WTC11 (cell line): ENCODE data around the gene USF3. TPM values are rescaled to one million over a fixed set of nuclear protein-coding genes. Genes with fewer than 3 reads are reported as not detected.
A peak's percentile ranks its signal among the peaks of the same experiment; 100 is the strongest.

Experiments used
- ATAC-seq: fragments of 200-7000 bp; cut with Tn5 transposase; 2 replicates; pipeline ENCODE4 v1.10.0; 2021; ENCODE audit warnings: mild to moderate bottlenecking, moderate library complexity
- CTCF ChIA-PET: fragments of 300-600 bp; sonication (Branson Sonifier 250); formaldehyde crosslinking; loops from one replicate; lab custom pipeline; 2021; ENCODE audit warnings: antibody characterized with exemption; lab: Charles Lee
- POLR2A ChIA-PET: fragments of 350-600 bp; sonication (Branson Sonifier 250); formaldehyde crosslinking; loops from one replicate; lab custom pipeline; 2021; ENCODE audit warnings: antibody characterized with exemption; lab: Charles Lee
- DNase-seq: peaks from one replicate; pipeline ENCODE4 v3.0.0; 2021; ENCODE audit warnings: low spot score
- H3K27ac Mint-ChIP-seq: 2 replicates; pipeline ENCODE4 v1.8.0; 2021; ENCODE audit warnings: mixed read lengths
- H3K27me3 Mint-ChIP-seq: 2 replicates; pipeline ENCODE4 v1.8.0; 2021; ENCODE audit warnings: low read depth, mild to moderate bottlenecking, moderate library complexity, mixed read lengths
- H3K36me3 Mint-ChIP-seq: 2 replicates; pipeline ENCODE4 v1.8.0; 2021; ENCODE audit warnings: mixed read lengths
- H3K4me1 Mint-ChIP-seq: 2 replicates; pipeline ENCODE4 v1.8.0; 2022; ENCODE audit warnings: mixed read lengths
- H3K4me3 Mint-ChIP-seq: 2 replicates; pipeline ENCODE4 v1.8.0; 2021; ENCODE audit warnings: mild to moderate bottlenecking, moderate library complexity, mixed read lengths
- H3K9me3 Mint-ChIP-seq: 2 replicates; pipeline ENCODE4 v1.8.0; 2021; ENCODE audit warnings: mixed read lengths
- ATF1 ChIP-seq: sonication (generic); formaldehyde crosslinking; IDR thresholded peaks from 2 replicates; pipeline ENCODE4 v1.8.1; 2023; ENCODE audit warnings: mild to moderate bottlenecking, moderate library complexity, missing genetic modification reagents
- ATF6 ChIP-seq: sonication (generic); formaldehyde crosslinking; IDR thresholded peaks from 2 replicates; pipeline ENCODE4 v1.8.1; 2023; ENCODE audit warnings: mild to moderate bottlenecking, missing genetic modification reagents
- CREB1 ChIP-seq: sonication (generic); formaldehyde crosslinking; IDR thresholded peaks from 2 replicates; pipeline ENCODE4 v1.8.0; 2023; ENCODE audit warnings: mild to moderate bottlenecking, missing genetic modification reagents
- CREM ChIP-seq: sonication (generic); formaldehyde crosslinking; IDR thresholded peaks from 2 replicates; pipeline ENCODE4 v1.8.1; 2022; ENCODE audit warnings: mild to moderate bottlenecking, missing genetic modification reagents, moderate library complexity
- ETV6 ChIP-seq: sonication (generic); formaldehyde crosslinking; IDR thresholded peaks from 2 replicates; pipeline ENCODE4 v1.8.1; 2022; ENCODE audit warnings: mild to moderate bottlenecking, missing genetic modification reagents
- GTF2I ChIP-seq: fragments of 250-450 bp; sonication (Bioruptor Pico); conservative IDR thresholded peaks from 2 replicates; pipeline ENCODE4 v1.4.0; 2021; ENCODE audit warnings: mild to moderate bottlenecking
- HMGA2 ChIP-seq: fragments of 250-450 bp; sonication (Bioruptor Pico); IDR thresholded peaks from 2 replicates; pipeline ENCODE4 v1.4.0; 2021; ENCODE audit warnings: mild to moderate bottlenecking, moderate library complexity
- IRF2 ChIP-seq: sonication (generic); formaldehyde crosslinking; IDR thresholded peaks from 2 replicates; pipeline ENCODE4 v1.8.0; 2022; ENCODE audit warnings: low read depth, missing genetic modification reagents, borderline replicate concordance
- JAZF1 ChIP-seq: fragments of 250-450 bp; sonication (Bioruptor Pico); IDR thresholded peaks from 2 replicates; pipeline ENCODE4 v1.9.0; 2021; ENCODE audit warnings: moderate library complexity, mild to moderate bottlenecking, inconsistent platforms
- MYBL2 ChIP-seq: sonication (generic); formaldehyde crosslinking; IDR thresholded peaks from 2 replicates; pipeline ENCODE4 v1.8.1; 2023; ENCODE audit warnings: mild to moderate bottlenecking, moderate library complexity, missing genetic modification reagents
- NFE2L1 ChIP-seq: sonication (generic); formaldehyde crosslinking; IDR thresholded peaks from 2 replicates; pipeline ENCODE4 v1.8.1; 2023; ENCODE audit warnings: missing genetic modification reagents
- NR3C1 ChIP-seq: sonication (generic); formaldehyde crosslinking; conservative IDR thresholded peaks from 2 replicates; pipeline ENCODE4 v1.8.1; 2023; ENCODE audit warnings: low read depth, mild to moderate bottlenecking, missing genetic modification reagents
- RORB ChIP-seq: fragments of 250-450 bp; sonication (Bioruptor Pico); IDR thresholded peaks from 2 replicates; pipeline ENCODE4 v1.9.0; 2021; ENCODE audit warnings: mild to moderate bottlenecking
- SMAD3 ChIP-seq: sonication (generic); formaldehyde crosslinking; IDR thresholded peaks from 2 replicates; pipeline ENCODE4 v1.8.0; 2022; ENCODE audit warnings: missing genetic modification reagents, mild to moderate bottlenecking, borderline replicate concordance
- SP1 ChIP-seq: sonication (generic); formaldehyde crosslinking; conservative IDR thresholded peaks from 2 replicates; pipeline ENCODE4 v1.8.1; 2022; ENCODE audit warnings: missing genetic modification reagents
- TCF7 ChIP-seq: sonication (generic); formaldehyde crosslinking; IDR thresholded peaks from 2 replicates; pipeline ENCODE4 v1.8.0; 2022; ENCODE audit warnings: mild to moderate bottlenecking, low read depth, missing genetic modification reagents, moderate library complexity
- TP53 ChIP-seq: sonication (generic); formaldehyde crosslinking; IDR thresholded peaks from 2 replicates; pipeline ENCODE4 v1.8.1; 2023; ENCODE audit warnings: mild to moderate bottlenecking, missing genetic modification reagents
- USF1 ChIP-seq: sonication (generic); formaldehyde crosslinking; IDR thresholded peaks from 2 replicates; pipeline ENCODE4 v1.8.0; 2022; ENCODE audit warnings: mild to moderate bottlenecking, missing genetic modification reagents
- ZNF121 ChIP-seq: sonication (generic); formaldehyde crosslinking; IDR thresholded peaks from 2 replicates; pipeline ENCODE4 v1.8.0; 2023; ENCODE audit warnings: missing genetic modification reagents
- ZNF219 ChIP-seq: sonication (generic); formaldehyde crosslinking; IDR thresholded peaks from 2 replicates; pipeline ENCODE4 v1.8.0; 2023; ENCODE audit warnings: missing genetic modification reagents, mild to moderate bottlenecking, borderline replicate concordance
- ZNF317 ChIP-seq: sonication (generic); formaldehyde crosslinking; IDR thresholded peaks from 2 replicates; pipeline ENCODE4 v1.8.1; 2023; ENCODE audit warnings: low read depth, mild to moderate bottlenecking, moderate library complexity, missing genetic modification reagents, borderline replicate concordance
- ZNF416 ChIP-seq: fragments of 250-450 bp; sonication (Bioruptor Pico); IDR thresholded peaks from 2 replicates; pipeline ENCODE4 v1.9.0; 2021; ENCODE audit warnings: mild to moderate bottlenecking, inconsistent platforms
- ZNF671 ChIP-seq: fragments of 250-450 bp; sonication (Bioruptor Pico); IDR thresholded peaks from 2 replicates; pipeline ENCODE4 v1.8.0; 2021; ENCODE audit warnings: mild to moderate bottlenecking
- total RNA-seq: library from RNA; stranded (reverse); gene quantifications from 3 replicates; pipeline ENCODE4 v1.2.3, GENCODE V29; 2021
- TF ChIP-seq, protein P1 (sequence below): sonication (generic); formaldehyde crosslinking; IDR thresholded peaks from 2 replicates; pipeline ENCODE4 v1.8.1; 2022; ENCODE audit warnings: low read depth, mild to moderate bottlenecking, moderate library complexity, missing genetic modification reagents, borderline replicate concordance
- TF ChIP-seq, protein P2 (sequence below): sonication (generic); formaldehyde crosslinking; IDR thresholded peaks from 2 replicates; pipeline ENCODE4 v1.8.1; 2022; ENCODE audit warnings: missing genetic modification reagents, borderline replicate concordance
- TF ChIP-seq, protein P3 (sequence below): sonication (generic); formaldehyde crosslinking; IDR thresholded peaks from 2 replicates; pipeline ENCODE4 v1.8.0; 2022; ENCODE audit warnings: missing genetic modification reagents

The USF3 gene
- total RNA-seq, 1 experiment from 2014 or later = 16.4 TPM

DNA sequence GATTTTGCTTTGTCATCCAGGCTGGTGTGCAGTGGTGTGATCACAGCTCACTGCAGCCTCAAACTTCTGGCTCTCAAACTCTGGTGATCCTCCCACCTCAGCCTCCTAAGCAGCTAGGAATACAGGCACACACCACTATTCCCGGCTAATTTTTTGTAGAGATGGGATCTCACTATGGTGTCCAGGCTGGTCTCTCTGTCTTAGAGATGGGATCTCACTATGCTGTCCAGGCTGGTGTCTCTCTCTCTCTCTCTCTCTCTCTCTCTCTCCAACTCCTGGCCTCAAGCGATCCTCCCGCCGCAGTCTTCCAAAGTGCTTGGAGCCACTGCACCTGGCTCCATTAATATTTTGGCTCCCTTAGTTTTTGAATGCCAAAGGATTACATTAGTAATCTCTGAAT is 17.7 kb downstream of the USF3 start:
- DNase-seq (no peak), ATAC-seq (no peak)
- H3K27me3 Mint-ChIP-seq = no peaks in the 10 kb centered on the region
- peaks cover 14% of the 10 kb centered on the region for H3K9me3 Mint-ChIP-seq
- no peak overlapping the region for H3K4me3 Mint-ChIP-seq
- TF ChIP-seq ZNF121 (CRISPR knock-in tag) (peak; percentile 76; the same call in 1 of the 2 replicates), MYBL2 (CRISPR knock-in tag) (no peak), ZNF219 (CRISPR knock-in tag) (no peak)
- CTCF ChIA-PET = no interaction called here
- peaks cover 12% of the 10 kb centered on the region for H3K36me3 Mint-ChIP-seq
- POLR2A ChIA-PET = no interaction called here
- peaks cover 15% of the 10 kb centered on the region for H3K4me1 Mint-ChIP-seq
- H3K27ac Mint-ChIP-seq = no peak overlapping the region

GRCh38 chr3:113677737-113678136 is 18.7 kb downstream of the USF3 start:
- no peak for TF ChIP-seq GTF2I (CRISPR knock-in tag)
- no peak for TF ChIP-seq HMGA2 (CRISPR knock-in tag)
- TF ChIP-seq, protein P1, sequence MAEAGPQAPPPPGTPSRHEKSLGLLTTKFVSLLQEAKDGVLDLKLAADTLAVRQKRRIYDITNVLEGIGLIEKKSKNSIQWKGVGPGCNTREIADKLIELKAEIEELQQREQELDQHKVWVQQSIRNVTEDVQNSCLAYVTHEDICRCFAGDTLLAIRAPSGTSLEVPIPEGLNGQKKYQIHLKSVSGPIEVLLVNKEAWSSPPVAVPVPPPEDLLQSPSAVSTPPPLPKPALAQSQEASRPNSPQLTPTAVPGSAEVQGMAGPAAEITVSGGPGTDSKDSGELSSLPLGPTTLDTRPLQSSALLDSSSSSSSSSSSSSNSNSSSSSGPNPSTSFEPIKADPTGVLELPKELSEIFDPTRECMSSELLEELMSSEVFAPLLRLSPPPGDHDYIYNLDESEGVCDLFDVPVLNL (CRISPR knock-in tag) = no peak
- TF ChIP-seq ZNF416 (CRISPR knock-in tag) = no peak
- TF ChIP-seq, protein P2, sequence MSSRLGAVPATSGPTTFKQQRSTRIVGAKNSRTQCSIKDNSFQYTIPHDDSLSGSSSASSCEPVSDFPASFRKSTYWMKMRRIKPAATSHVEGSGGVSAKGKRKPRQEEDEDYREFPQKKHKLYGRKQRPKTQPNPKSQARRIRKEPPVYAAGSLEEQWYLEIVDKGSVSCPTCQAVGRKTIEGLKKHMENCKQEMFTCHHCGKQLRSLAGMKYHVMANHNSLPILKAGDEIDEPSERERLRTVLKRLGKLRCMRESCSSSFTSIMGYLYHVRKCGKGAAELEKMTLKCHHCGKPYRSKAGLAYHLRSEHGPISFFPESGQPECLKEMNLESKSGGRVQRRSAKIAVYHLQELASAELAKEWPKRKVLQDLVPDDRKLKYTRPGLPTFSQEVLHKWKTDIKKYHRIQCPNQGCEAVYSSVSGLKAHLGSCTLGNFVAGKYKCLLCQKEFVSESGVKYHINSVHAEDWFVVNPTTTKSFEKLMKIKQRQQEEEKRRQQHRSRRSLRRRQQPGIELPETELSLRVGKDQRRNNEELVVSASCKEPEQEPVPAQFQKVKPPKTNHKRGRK = no peak
- TF ChIP-seq SMAD3 (CRISPR knock-in tag) = no peak
- no peak for TF ChIP-seq NFE2L1 (CRISPR knock-in tag)
- TF ChIP-seq ZNF317 (CRISPR knock-in tag) = no peak
- TF ChIP-seq ATF1 (CRISPR knock-in tag) = no peak
- TF ChIP-seq JAZF1 (CRISPR knock-in tag) = no peak
- no peak for TF ChIP-seq IRF2
- no peak for TF ChIP-seq ZNF671 (CRISPR knock-in tag)
- TF ChIP-seq SP1 (CRISPR knock-in tag) = no peak
- no peak for TF ChIP-seq MYBL2 (CRISPR knock-in tag)
- TF ChIP-seq RORB (CRISPR knock-in tag) = no peak
- no peak for TF ChIP-seq USF1
- no peak for TF ChIP-seq TP53 (CRISPR knock-in tag)
- no peak for TF ChIP-seq NR3C1 (CRISPR knock-in tag)
- no peak for TF ChIP-seq CREB1 (CRISPR knock-in tag)
- Mint-ChIP-seq H3K4me1 (peaks cover 15% of the 10 kb centered on the region), H3K27me3 (no peaks in the 10 kb centered on the region), H3K9me3 (peaks cover 14% of the 10 kb centered on the region), H3K27ac (peak overlapping the region; percentile 10; the same call in 1 of the 2 replicates), H3K4me3 (no peak overlapping the region), H3K36me3 (peaks cover 11% of the 10 kb centered on the region)
- ChIA-PET CTCF (no interaction called here), POLR2A (interaction anchor here (1.1 kb wide), 1 partner anchor 18 kb away, joined by 3 read pairs; no protein-coding TSS in a partner anchor)
- DNase-seq = no peak
- peak; percentile 80 for ATAC-seq

DNA sequence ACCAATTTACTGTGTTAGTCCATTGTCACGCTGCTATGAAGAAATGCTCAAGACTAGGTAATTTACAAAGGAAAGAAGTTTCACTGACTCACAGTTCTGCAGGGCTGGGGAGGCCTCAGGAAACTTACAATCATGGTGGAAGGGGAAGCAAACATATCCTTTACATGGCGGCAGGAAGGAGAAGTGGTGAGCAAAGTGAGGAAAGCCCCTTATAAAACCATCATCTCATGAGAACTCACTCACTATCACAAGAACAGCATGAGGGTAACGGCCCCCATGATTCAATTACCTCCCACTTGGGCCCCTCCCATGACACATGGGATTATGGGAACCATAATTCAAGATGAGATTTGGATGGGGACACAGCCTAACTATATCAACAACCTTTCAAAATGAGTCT is 20.2 kb downstream of the USF3 start:
- ChIA-PET POLR2A (no interaction called here), CTCF (no interaction called here)
- peaks cover 11% of the 10 kb centered on the region for H3K36me3 Mint-ChIP-seq
- ATAC-seq = no peak
- peaks cover 14% of the 10 kb centered on the region for H3K9me3 Mint-ChIP-seq
- no peaks in the 10 kb centered on the region for H3K27me3 Mint-ChIP-seq
- no peak overlapping the region for H3K27ac Mint-ChIP-seq
- H3K4me3 Mint-ChIP-seq = no peak overlapping the region
- DNase-seq = no peak
- peaks cover 15% of the 10 kb centered on the region for H3K4me1 Mint-ChIP-seq
- TF ChIP-seq TCF7 (CRISPR knock-in tag) (no peak), ETV6 (CRISPR knock-in tag) (no peak), JAZF1 (CRISPR knock-in tag) (no peak), CREM (CRISPR knock-in tag) (no peak), ATF6 (CRISPR knock-in tag) (no peak), GTF2I (CRISPR knock-in tag) (no peak)
- TF ChIP-seq, protein P3, sequence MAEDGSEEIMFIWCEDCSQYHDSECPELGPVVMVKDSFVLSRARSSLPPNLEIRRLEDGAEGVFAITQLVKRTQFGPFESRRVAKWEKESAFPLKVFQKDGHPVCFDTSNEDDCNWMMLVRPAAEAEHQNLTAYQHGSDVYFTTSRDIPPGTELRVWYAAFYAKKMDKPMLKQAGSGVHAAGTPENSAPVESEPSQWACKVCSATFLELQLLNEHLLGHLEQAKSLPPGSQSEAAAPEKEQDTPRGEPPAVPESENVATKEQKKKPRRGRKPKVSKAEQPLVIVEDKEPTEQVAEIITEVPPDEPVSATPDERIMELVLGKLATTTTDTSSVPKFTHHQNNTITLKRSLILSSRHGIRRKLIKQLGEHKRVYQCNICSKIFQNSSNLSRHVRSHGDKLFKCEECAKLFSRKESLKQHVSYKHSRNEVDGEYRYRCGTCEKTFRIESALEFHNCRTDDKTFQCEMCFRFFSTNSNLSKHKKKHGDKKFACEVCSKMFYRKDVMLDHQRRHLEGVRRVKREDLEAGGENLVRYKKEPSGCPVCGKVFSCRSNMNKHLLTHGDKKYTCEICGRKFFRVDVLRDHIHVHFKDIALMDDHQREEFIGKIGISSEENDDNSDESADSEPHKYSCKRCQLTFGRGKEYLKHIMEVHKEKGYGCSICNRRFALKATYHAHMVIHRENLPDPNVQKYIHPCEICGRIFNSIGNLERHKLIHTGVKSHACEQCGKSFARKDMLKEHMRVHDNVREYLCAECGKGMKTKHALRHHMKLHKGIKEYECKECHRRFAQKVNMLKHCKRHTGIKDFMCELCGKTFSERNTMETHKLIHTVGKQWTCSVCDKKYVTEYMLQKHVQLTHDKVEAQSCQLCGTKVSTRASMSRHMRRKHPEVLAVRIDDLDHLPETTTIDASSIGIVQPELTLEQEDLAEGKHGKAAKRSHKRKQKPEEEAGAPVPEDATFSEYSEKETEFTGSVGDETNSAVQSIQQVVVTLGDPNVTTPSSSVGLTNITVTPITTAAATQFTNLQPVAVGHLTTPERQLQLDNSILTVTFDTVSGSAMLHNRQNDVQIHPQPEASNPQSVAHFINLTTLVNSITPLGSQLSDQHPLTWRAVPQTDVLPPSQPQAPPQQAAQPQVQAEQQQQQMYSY (CRISPR knock-in tag) = no peak
